Hematopoietic multipotent progenitor cell treated with erythropoietin and hydrocortisone succinate and interleukin-3 and kit ligand, for 17 days (in vitro differentiated cells): Measurements from ENCODE around the gene MZT2A.
"Not testable (repeated sequence)": the region's sequence is repeated elsewhere in the genome, so short reads cannot be mapped to it uniquely, and the experiment has no call there.

ENCODE experiments used
- DNase-seq: peaks from one replicate; pipeline ENCODE4 v3.0.0-alpha.2; 2015; ENCODE audit warnings: low spot score

The MZT2A gene

DNA sequence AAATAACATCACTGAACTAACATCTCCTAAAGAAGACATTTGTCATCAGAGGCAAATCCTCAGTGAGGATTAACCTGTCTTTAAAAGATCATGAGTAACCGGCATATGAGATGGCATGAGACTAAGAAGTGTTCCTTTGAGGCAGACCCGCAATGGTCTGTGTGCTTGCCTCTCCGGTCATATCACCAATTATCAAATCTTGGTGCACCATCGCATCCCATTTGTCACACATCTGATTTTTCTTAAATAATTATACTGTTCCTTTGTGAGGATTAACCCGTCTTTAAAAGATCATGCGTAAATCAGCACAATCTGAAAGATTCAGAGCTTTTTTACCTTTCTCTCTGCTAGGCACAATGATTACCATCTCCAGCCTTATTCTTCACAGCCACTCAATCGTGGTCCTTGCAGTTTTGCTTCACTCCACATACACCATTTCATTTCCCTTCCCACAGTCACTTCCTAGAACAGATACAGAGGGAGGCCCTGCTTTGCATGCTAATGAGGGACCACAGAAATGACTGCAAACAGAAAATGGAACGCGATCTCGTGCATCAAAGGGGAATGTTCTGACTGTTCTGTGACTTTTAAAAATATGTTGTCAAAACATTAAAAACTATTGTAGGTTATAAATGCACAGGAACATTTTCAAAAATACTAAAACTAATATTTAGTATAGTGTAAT, 40.8 kb downstream of the MZT2A start:
- DNase-seq = not testable (repeated sequence)

DNA sequence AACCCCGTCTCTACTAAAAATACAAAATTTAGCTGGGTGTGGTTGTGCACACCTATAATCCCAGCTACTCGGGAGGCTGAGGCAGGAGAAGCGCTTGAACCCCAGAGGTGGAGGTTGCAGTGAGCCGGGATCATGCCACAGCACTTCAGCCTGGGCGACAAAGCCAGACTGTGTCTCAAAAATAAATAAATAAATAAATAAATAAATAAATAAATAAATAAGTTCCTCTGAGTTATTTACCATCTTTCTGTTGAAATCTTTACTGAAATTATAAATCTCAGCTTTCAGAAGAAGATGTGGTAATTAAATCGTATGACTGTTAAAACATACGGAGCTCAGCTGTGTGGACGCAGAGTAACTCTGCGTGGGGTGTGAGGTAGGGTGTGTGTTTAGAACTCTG, 44.2 kb downstream of the MZT2A start:
- DNase-seq = not testable (repeated sequence)

DNA sequence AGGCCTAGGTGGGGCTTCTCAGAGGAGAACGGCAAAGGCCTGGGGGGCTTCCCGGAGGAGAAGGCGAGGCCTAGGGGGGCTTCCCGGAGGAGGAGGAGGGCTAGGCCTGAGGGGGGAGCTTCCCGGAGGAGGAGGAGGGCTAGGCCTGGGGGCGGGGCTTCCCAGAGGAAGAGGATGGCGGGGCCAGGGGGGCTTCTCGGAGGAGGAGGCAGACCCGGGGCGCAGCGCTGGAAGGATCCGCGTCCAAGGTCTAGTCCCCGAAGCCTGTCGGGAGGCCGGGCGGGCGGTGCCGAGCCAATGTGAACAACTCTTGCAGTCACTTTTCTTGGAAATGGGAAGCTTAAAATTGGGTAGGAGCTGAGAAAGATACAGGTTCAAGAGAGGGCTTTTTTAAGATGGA, 46.3 kb downstream of the MZT2A start:
- no peak for DNase-seq

DNA sequence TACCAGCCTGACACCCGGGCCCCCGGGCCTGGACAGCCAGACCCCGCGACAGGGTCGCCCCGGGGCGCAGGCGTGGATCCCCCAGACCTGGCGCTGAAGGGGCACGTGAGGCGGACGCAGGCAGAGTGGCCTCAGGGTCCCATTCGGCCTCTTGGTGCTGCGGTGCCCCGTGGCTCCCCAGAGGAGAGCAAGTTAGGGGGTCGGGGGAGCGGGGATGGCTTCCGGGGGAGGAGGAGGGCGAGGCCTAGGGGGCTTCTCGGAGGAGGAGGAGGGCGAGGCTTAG, 46.7 kb downstream of the MZT2A start:
- not testable (repeated sequence) for DNase-seq

DNA sequence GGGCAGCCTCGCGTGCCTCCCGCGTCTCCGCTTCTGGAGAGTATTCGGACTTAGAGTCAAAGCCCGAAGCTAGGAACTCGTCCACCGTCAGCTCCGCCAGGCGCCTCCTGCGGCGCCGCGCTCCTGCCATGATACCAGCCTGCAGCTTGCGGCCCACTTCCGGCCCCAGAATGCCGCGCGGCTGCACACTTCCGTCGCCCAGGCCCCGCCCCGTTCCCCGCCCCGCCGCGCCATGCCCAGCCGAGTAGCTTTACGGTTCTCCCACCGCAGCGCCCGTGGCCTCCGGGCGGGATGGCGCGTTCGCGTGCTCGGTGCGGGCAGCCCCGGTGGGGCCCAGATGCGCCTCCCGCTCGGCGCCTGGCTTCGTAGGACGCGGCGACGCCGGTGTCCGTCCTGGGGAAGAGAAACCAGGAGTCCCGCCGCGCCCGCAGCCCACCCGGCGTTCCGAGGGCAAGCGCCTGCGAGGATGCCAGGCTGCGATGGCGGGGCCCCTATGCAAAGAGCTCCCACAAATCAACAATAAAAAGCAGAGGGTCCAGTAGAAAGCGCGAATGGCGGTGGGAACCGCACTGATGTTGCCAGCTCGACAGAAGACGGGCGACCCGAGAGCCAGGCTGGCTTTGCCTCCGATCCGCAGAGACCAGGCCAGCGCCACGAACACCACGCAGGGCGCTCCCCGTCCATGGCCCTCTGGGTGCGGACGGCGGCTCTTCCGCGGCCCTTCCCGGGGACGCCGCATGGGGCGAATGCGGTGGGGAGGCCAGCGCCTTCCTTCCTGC, 47.3 kb downstream of the MZT2A start:
- not testable (repeated sequence) for DNase-seq

DNA sequence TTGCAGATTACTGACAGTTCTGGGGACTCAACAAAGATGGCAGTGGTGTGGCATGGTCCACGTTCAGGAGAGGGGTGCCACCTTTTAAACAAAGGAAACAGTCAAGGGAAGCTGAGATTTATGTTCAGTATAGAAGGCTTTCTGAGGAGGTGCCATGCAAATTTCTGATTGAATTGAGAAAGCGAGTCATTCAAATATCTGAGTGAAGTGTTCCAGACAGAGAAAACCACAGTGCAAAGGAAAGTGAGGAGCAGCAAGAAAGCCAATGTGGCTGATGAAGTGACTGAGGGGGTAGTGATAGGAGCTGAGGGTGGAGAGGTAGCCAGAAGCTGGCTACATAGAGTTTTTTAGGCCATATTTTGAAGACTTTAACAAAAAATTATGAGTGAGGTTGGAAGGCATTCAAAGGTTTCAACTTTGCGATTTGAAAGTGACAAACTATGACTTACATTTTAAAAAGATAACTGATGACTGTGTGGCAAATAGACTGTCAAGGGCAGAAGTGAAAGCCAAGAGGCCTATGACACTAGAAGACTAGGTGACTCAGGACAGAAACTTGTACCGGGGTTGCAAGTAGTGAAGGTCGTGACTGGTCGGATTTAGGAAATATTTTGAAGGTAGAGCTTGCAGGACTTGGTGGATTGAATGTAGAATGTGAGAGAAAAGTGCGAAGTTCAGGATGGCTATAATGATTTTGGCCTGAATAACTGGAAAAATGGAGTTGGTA, 51.3 kb downstream of the MZT2A start:
- not testable (repeated sequence) for DNase-seq
